ENCODE data around the gene LYZL1.

DNA sequence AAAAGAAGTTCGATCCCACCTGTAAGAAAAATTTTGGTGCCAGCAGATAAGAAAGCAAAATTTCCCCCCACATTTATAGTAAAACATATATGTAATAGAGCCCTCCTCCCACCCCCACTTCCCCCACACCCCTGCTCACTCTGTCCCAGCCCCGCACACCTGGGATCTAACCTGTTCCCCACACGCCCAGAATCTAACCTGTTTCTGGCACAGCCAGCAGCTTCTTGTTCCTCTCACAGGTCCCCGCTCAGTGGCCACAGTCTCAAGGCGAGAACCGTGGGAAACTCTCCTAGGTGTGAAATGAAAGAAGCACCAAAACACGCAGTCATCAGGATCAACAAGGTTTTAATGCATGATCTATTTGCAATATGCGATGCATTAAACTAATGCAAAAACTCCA is 32.8 kb downstream of the LYZL1 start:
- TF ChIP-seq CTCF (IDR thresholded peaks at IDR 0.05) (no peak), POLR2A (IDR thresholded peaks at IDR 0.05) (no peak)
